MM.1S (cell line): ENCODE results near the gene LAMA3.

Experiments
- DNase-seq: peaks from one replicate; pipeline ENCODE4 v3.0.0-alpha.2; 2015
- H2AFZ ChIP-seq: fragments of 300-600 bp; sonication (generic); 2 replicates; pipeline ENCODE4 v1.6.0; 2016; ENCODE audit warnings: antibody characterized with exemption, low read length
- H3F3A ChIP-seq: fragments of 300-600 bp; sonication (generic); 2 replicates; pipeline ENCODE4 v1.6.1; 2016; ENCODE audit warnings: mild to moderate bottlenecking, antibody characterized with exemption, low read length, moderate library complexity, mixed read lengths; ENCODE audit not compliant: insufficient read depth
- H3K27ac ChIP-seq: fragments of 300-600 bp; sonication (generic); 2 replicates; pipeline ENCODE4 v1.5.1; 2016; ENCODE audit warnings: mild to moderate bottlenecking, low read length
- H3K27me3 ChIP-seq: fragments of 300-600 bp; sonication (generic); replicated peaks from 2 replicates; pipeline ENCODE4 v1.6.0; 2016; ENCODE audit warnings: low read length; ENCODE audit not compliant: insufficient read depth
- H3K36me3 ChIP-seq: fragments of 300-600 bp; sonication (generic); replicated peaks from 2 replicates; pipeline ENCODE4 v1.6.1; 2016; ENCODE audit warnings: mild to moderate bottlenecking, low read length, mixed read lengths; ENCODE audit not compliant: insufficient read depth
- H3K4me1 ChIP-seq: fragments of 300-600 bp; sonication (generic); 2 replicates; pipeline ENCODE4 v1.6.1; 2016; ENCODE audit warnings: low read length, mixed read lengths
- H3K4me2 ChIP-seq: fragments of 300-600 bp; sonication (generic); 2 replicates; pipeline ENCODE4 v1.6.0; 2016; ENCODE audit warnings: low read depth, low read length
- H3K4me3 ChIP-seq: fragments of 300-600 bp; sonication (generic); 2 replicates; pipeline ENCODE4 v1.5.1; 2016; ENCODE audit warnings: low read length, mixed read lengths
- H3K79me2 ChIP-seq: fragments of 300-600 bp; sonication (generic); 2 replicates; pipeline ENCODE4 v1.6.1; 2016; ENCODE audit warnings: mixed run types, low read length, mixed read lengths
- H3K9ac ChIP-seq: fragments of 300-600 bp; sonication (generic); 2 replicates; pipeline ENCODE4 v1.6.1; 2016; ENCODE audit warnings: low read length, mixed read lengths
- H3K9me2 ChIP-seq: fragments of 300-600 bp; sonication (generic); replicated peaks from 2 replicates; pipeline ENCODE4 v1.6.1; 2016; ENCODE audit warnings: mild to moderate bottlenecking, low read length, mixed read lengths; ENCODE audit not compliant: insufficient read depth
- H3K9me3 ChIP-seq: fragments of 300-600 bp; sonication (generic); replicated peaks from 2 replicates; pipeline ENCODE4 v1.6.1; 2016; ENCODE audit warnings: mild to moderate bottlenecking, low read length, mixed read lengths; ENCODE audit not compliant: insufficient read depth
- H4K20me1 ChIP-seq: fragments of 300-600 bp; sonication (generic); 2 replicates; pipeline ENCODE4 v1.6.1; 2016; ENCODE audit warnings: mild to moderate bottlenecking, low read length, moderate library complexity, mixed read lengths; ENCODE audit not compliant: insufficient read depth
- EZH2 ChIP-seq: fragments of 300-600 bp; sonication (generic); optimal IDR thresholded peaks from 2 replicates; pipeline ENCODE3; 2017; ENCODE audit warnings: low read depth, mild to moderate bottlenecking, antibody characterized with exemption, low read length, mixed read lengths
- EZH2phosphoT487 ChIP-seq: fragments of 300-600 bp; sonication (generic); IDR thresholded peaks from 2 replicates; pipeline ENCODE4 v1.6.1; 2018; ENCODE audit warnings: antibody characterized with exemption, low read length
- TF ChIP-seq, protein P1 (sequence below): fragments of 300-600 bp; sonication (generic); IDR thresholded peaks from 2 replicates; pipeline ENCODE4 v1.5.1; 2016; ENCODE audit warnings: antibody characterized with exemption, low read length, mixed read lengths

LAMA3 gene

DNA sequence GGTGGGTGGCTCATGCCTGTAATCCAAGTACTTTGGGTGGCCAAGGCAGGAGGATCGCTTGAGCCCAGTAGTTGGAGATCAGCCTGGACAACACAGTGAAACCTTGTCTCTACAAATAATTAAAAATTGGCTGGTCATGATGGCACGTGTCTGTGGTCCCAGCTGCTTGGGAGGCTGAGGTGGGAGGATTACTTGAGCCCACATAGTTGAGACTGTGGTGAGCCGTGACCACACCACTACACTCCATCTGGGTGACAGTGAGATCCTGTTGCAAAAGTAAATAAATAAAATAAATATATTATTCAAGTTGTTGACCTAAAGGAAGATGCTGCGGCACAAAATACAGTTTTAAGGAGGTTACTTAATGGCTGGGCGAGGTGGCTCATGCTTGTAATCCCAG, 72.7 kb downstream of the LAMA3 start:
- Histone ChIP-seq H3K79me2 (no peaks in the 10 kb centered on the region), H4K20me1 (no peaks in the 10 kb centered on the region), H3K36me3 (no peaks in the 10 kb centered on the region), H3K9me3 (no peaks in the 10 kb centered on the region), H3K4me1 (no peaks in the 10 kb centered on the region), H3K27me3 (no peaks in the 10 kb centered on the region), H3F3A (no peaks in the 10 kb centered on the region), H3K4me2 (no peak overlapping the region), H3K9ac (no peak overlapping the region), H2AFZ (no peak overlapping the region), H3K27ac (no peak overlapping the region), H3K9me2 (no peaks in the 10 kb centered on the region), H3K4me3 (no peak overlapping the region)
- no peak for DNase-seq
- TF ChIP-seq EZH2phosphoT487, result no peak
- no peak for TF ChIP-seq EZH2
- TF ChIP-seq, protein P1, sequence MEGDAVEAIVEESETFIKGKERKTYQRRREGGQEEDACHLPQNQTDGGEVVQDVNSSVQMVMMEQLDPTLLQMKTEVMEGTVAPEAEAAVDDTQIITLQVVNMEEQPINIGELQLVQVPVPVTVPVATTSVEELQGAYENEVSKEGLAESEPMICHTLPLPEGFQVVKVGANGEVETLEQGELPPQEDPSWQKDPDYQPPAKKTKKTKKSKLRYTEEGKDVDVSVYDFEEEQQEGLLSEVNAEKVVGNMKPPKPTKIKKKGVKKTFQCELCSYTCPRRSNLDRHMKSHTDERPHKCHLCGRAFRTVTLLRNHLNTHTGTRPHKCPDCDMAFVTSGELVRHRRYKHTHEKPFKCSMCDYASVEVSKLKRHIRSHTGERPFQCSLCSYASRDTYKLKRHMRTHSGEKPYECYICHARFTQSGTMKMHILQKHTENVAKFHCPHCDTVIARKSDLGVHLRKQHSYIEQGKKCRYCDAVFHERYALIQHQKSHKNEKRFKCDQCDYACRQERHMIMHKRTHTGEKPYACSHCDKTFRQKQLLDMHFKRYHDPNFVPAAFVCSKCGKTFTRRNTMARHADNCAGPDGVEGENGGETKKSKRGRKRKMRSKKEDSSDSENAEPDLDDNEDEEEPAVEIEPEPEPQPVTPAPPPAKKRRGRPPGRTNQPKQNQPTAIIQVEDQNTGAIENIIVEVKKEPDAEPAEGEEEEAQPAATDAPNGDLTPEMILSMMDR, result no peak

DNA sequence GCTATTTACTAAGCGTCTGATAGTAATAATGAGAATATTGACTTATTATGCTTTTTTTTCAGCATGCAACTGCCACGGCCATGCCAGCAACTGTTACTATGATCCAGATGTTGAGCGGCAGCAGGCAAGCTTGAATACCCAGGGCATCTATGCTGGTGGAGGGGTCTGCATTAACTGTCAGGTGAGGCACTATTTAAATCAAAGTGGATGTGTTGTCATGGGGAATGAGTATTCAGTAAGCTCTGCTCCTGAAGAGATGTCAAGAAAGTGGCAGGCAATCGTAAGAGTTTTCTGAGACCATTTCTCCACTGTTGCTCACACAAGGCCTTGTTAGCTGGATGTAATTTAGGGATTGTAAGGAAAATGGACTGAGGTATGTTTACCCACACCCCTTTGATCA, 74.1 kb downstream of the LAMA3 start:
- H3K79me2 ChIP-seq, result no peaks in the 10 kb centered on the region
- no peaks in the 10 kb centered on the region for H3K4me1 ChIP-seq
- no peak overlapping the region for H3K27ac ChIP-seq
- H3K27me3 ChIP-seq, result no peaks in the 10 kb centered on the region
- no peaks in the 10 kb centered on the region for H3F3A ChIP-seq
- H3K9ac ChIP-seq, result no peak overlapping the region
- H3K9me2 ChIP-seq, result no peaks in the 10 kb centered on the region
- DNase-seq, result no peak
- H2AFZ ChIP-seq, result no peak overlapping the region
- TF ChIP-seq, protein P1, result no peak
- TF ChIP-seq EZH2phosphoT487 (no peak), EZH2 (no peak)
- H3K4me3 ChIP-seq, result no peak overlapping the region
- no peaks in the 10 kb centered on the region for H4K20me1 ChIP-seq
- no peaks in the 10 kb centered on the region for H3K36me3 ChIP-seq
- no peak overlapping the region for H3K4me2 ChIP-seq
- H3K9me3 ChIP-seq, result no peaks in the 10 kb centered on the region

DNA sequence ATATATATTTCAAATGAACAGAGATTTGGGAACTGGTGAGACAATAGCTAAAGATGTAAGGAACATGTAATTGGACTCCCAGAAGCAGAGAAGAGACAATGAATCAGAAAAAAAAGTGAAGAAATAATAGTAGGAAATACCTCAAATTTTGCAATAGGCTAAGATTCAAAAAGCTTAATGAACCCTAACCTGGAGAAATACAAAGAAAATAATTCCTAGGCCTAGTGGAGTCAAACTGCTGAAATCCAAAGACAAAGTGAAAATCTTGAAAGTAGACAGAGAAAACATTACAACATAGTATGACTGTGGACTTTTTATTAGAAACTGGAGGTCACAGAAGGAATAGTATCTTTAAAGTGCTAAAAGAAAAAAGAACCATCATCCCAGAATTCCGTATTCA, 76.7 kb downstream of the LAMA3 start:
- no peak overlapping the region for H3K4me3 ChIP-seq
- H2AFZ ChIP-seq, result no peak overlapping the region
- no peak overlapping the region for H3K9ac ChIP-seq
- no peak for DNase-seq
- no peaks in the 10 kb centered on the region for H3K9me2 ChIP-seq
- no peak overlapping the region for H3K27ac ChIP-seq
- H3K36me3 ChIP-seq, result no peaks in the 10 kb centered on the region
- no peak overlapping the region for H3K4me2 ChIP-seq
- H4K20me1 ChIP-seq, result no peaks in the 10 kb centered on the region
- H3K9me3 ChIP-seq, result no peaks in the 10 kb centered on the region
- no peaks in the 10 kb centered on the region for H3K79me2 ChIP-seq
- no peak for TF ChIP-seq EZH2
- TF ChIP-seq, protein P1, result no peak
- TF ChIP-seq EZH2phosphoT487, result no peak
- no peaks in the 10 kb centered on the region for H3K4me1 ChIP-seq
- H3F3A ChIP-seq, result no peaks in the 10 kb centered on the region
- H3K27me3 ChIP-seq, result no peaks in the 10 kb centered on the region
